Measurements from ENCODE around the gene NCKAP5. TPM values are rescaled to one million over a fixed set of nuclear protein-coding genes. Genes with fewer than 3 reads are reported as not detected.

The NCKAP5 gene
- total RNA-seq, 1 experiment from 2014 or later = 3.2 TPM

DNA sequence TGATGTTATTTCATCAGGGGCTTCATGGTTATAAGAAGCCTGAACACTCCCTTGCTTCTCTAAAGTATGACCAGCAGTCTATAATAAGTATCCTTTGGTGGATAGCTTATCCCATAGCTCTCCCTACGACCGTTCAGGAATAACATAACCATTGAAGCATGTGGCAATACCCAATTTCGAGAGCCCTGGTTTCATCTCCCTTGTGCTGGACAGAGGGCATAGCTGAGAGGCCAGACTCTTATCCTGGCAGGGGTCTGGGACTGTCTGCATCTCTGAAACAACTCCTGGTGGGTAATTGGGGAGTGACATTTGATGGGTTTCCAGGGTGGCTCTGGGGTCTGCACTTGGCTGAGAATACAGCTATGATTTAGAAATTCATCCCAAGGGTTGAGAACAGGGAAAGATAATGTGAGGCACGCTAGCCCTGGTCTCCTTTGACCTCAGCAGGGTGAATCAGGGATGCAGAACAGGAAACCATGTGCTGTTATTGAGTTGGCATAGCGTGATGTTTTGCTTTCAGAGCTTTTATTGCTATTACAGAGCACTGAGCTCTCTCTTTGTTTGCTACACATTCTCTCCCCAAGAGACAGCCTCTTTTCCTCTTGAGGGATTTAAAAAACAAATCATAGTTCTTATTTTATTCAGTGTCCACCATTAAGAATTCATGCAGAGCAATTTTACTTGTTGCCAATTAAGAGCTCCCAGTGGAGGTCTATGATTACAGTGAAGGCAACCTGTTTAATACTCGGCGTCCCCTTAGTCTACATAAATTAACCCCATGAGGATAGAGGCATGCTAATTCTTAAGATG is 274.5 kb downstream of the NCKAP5 start:
- Histone ChIP-seq H3K27ac (ENCODE audit: low read length) (no peak overlapping the region), H4K20me1 (ENCODE audit: low read length) (no peaks in the 10 kb centered on the region), H3K4me1 (ENCODE audit: insufficient read depth, low read length) (no peaks in the 10 kb centered on the region), H3K79me2 (ENCODE audit: low read length) (no peaks in the 10 kb centered on the region), H3K4me2 (ENCODE audit: low read length) (no peak overlapping the region), H3F3A (ENCODE audit: low read length, unreplicated experiment) (no peaks in the 10 kb centered on the region), H3K36me3 (ENCODE audit: low read depth, low read length) (no peaks in the 10 kb centered on the region), H3K9ac (ENCODE audit: low read length) (no peak overlapping the region), H3K27me3 (ENCODE audit: low read length) (no peaks in the 10 kb centered on the region), H3K9me3 (ENCODE audit: low read length) (no peaks in the 10 kb centered on the region), H2AFZ (ENCODE audit: low read length) (no peak overlapping the region), H3K4me3 (ENCODE audit: low read length) (no peak overlapping the region), H3K9me2 (replicated peaks; ENCODE audit: low read length) (no peaks in the 10 kb centered on the region)
- intact Hi-C loops (cut with micrococcal nuclease) = no loop called here
- no TSS peak for BruUV-seq (replicated peaks)
- ATAC-seq = no peak
- no peak for DNase-seq
- TF ChIP-seq EZH2 (IDR thresholded peaks at IDR 0.05; ENCODE audit: low read length, unreplicated experiment) (no peak), EZH2phosphoT487 (IDR thresholded peaks at IDR 0.05; ENCODE audit: borderline replicate concordance, low read length) (no peak)
- TF ChIP-seq, protein P1, sequence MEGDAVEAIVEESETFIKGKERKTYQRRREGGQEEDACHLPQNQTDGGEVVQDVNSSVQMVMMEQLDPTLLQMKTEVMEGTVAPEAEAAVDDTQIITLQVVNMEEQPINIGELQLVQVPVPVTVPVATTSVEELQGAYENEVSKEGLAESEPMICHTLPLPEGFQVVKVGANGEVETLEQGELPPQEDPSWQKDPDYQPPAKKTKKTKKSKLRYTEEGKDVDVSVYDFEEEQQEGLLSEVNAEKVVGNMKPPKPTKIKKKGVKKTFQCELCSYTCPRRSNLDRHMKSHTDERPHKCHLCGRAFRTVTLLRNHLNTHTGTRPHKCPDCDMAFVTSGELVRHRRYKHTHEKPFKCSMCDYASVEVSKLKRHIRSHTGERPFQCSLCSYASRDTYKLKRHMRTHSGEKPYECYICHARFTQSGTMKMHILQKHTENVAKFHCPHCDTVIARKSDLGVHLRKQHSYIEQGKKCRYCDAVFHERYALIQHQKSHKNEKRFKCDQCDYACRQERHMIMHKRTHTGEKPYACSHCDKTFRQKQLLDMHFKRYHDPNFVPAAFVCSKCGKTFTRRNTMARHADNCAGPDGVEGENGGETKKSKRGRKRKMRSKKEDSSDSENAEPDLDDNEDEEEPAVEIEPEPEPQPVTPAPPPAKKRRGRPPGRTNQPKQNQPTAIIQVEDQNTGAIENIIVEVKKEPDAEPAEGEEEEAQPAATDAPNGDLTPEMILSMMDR (conservative IDR thresholded peaks at IDR 0.05; ENCODE audit: low read depth, low read length) = no peak
- CTCF ChIA-PET = interaction anchor here (0.5 kb wide), 1 partner anchor 245 kb away, joined by 8 read pairs; no protein-coding TSS in a partner anchor
- POLR2A ChIA-PET (ENCODE audit: unreplicated experiment) = no interaction called here

- ATAC-seq (no peak), DNase-seq (no peak)
- Histone ChIP-seq H3K9ac (ENCODE audit: low read length) (no peak overlapping the region), H3F3A (ENCODE audit: low read length, unreplicated experiment) (no peaks in the 10 kb centered on the region), H2AFZ (ENCODE audit: low read length) (no peak overlapping the region), H3K9me2 (replicated peaks; ENCODE audit: low read length) (no peaks in the 10 kb centered on the region), H3K4me2 (ENCODE audit: low read length) (no peak overlapping the region), H3K4me1 (ENCODE audit: insufficient read depth, low read length) (peaks cover 9% of the 10 kb centered on the region), H4K20me1 (ENCODE audit: low read length) (no peaks in the 10 kb centered on the region), H3K27me3 (ENCODE audit: low read length) (no peaks in the 10 kb centered on the region), H3K36me3 (ENCODE audit: low read depth, low read length) (no peaks in the 10 kb centered on the region), H3K4me3 (ENCODE audit: low read length) (no peak overlapping the region), H3K9me3 (ENCODE audit: low read length) (no peaks in the 10 kb centered on the region), H3K79me2 (ENCODE audit: low read length) (no peaks in the 10 kb centered on the region), H3K27ac (ENCODE audit: low read length) (no peak overlapping the region)
- ChIA-PET CTCF (no interaction called here), POLR2A (ENCODE audit: unreplicated experiment) (no interaction called here)
- BruUV-seq (replicated peaks) = no TSS peak
- intact Hi-C loops (cut with micrococcal nuclease) = no loop called here
- TF ChIP-seq EZH2phosphoT487 (IDR thresholded peaks at IDR 0.05; ENCODE audit: borderline replicate concordance, low read length) (no peak), EZH2 (IDR thresholded peaks at IDR 0.05; ENCODE audit: low read length, unreplicated experiment) (no peak)
- TF ChIP-seq, protein P1 (conservative IDR thresholded peaks at IDR 0.05; ENCODE audit: low read depth, low read length) = no peak
Observed at GRCh38 chr2:133292259-133292658, 276.0 kb downstream of the NCKAP5 start.

GRCh38 chr2:133287709-133288108 is 280.6 kb downstream of the NCKAP5 start:
- intact Hi-C loops (cut with micrococcal nuclease) = loop anchor here (5.0 kb wide), 1 partner anchor 35 kb away; no protein-coding TSS in a partner anchor
- Histone ChIP-seq H2AFZ (ENCODE audit: low read length) (no peak overlapping the region), H3K27me3 (ENCODE audit: low read length) (no peaks in the 10 kb centered on the region), H3K79me2 (ENCODE audit: low read length) (no peaks in the 10 kb centered on the region), H3K36me3 (ENCODE audit: low read depth, low read length) (no peaks in the 10 kb centered on the region), H3K9me2 (replicated peaks; ENCODE audit: low read length) (no peaks in the 10 kb centered on the region), H3K4me2 (ENCODE audit: low read length) (no peak overlapping the region), H4K20me1 (ENCODE audit: low read length) (no peaks in the 10 kb centered on the region), H3K27ac (ENCODE audit: low read length) (peak overlapping the region; percentile 49), H3F3A (ENCODE audit: low read length, unreplicated experiment) (no peaks in the 10 kb centered on the region), H3K9ac (ENCODE audit: low read length) (no peak overlapping the region), H3K4me1 (ENCODE audit: insufficient read depth, low read length) (peaks cover 22% of the 10 kb centered on the region), H3K9me3 (ENCODE audit: low read length) (no peaks in the 10 kb centered on the region), H3K4me3 (ENCODE audit: low read length) (no peak overlapping the region)
- ChIA-PET CTCF (no interaction called here), POLR2A (ENCODE audit: unreplicated experiment) (interaction anchor here (0.7 kb wide), 1 partner anchor 70 kb away, joined by 4 read pairs; no protein-coding TSS in a partner anchor)
- BruUV-seq (replicated peaks) = no TSS peak
- no peak for TF ChIP-seq EZH2 (IDR thresholded peaks at IDR 0.05; ENCODE audit: low read length, unreplicated experiment)
- TF ChIP-seq EZH2phosphoT487 (IDR thresholded peaks at IDR 0.05; ENCODE audit: borderline replicate concordance, low read length) = no peak
- TF ChIP-seq, protein P1 (conservative IDR thresholded peaks at IDR 0.05; ENCODE audit: low read depth, low read length) = no peak
- DNase-seq (peak; percentile 55), ATAC-seq (peak; percentile 62)

Data from PC-3 (cell line).